Activated T-helper 9 cell treated with anti-CD3 and anti-CD28 coated beads, Interleukin-2, amount 50 U/mL, for 16 hours (primary cell): ENCODE measurements around the gene NAA30.
A peak's percentile ranks its signal among the peaks of the same experiment; 100 is the strongest.
"Not testable (repeated sequence)": the region's sequence is repeated elsewhere in the genome, so short reads cannot be mapped to it uniquely, and the experiment has no call there.

Experiments
- DNase-seq: peaks from one replicate; pipeline ENCODE4 v3.0.0-alpha.2; 2020; ENCODE audit warnings: low read depth

NAA30 gene

GRCh38 chr14:57390037-57390805 lies at the start of gene NAA30:
TSS of gene NAA30 (plus strand) at chr14:57390586. CDS start at chr14:57390958, 372 bp downstream.
- DNase-seq = peak; percentile 90

GRCh38 chr14:57343545-57344297 lies 46.7 kb upstream of the NAA30 start:
- DNase-seq = not testable (repeated sequence)

- no peak for DNase-seq
These were observed 45.3 kb upstream of the NAA30 start for GRCh38 chr14:57345106-57345505.

- DNase-seq = no peak
These were observed 43.6 kb upstream of the NAA30 start for GRCh38 chr14:57346741-57347140.

- no peak for DNase-seq
These were observed 37.8 kb upstream of the NAA30 start for GRCh38 chr14:57352396-57353170.

GRCh38 chr14:57355081-57355800 lies 35.1 kb upstream of the NAA30 start:
- DNase-seq = no peak

GRCh38 chr14:57362361-57362760 lies 28.0 kb upstream of the NAA30 start:
- no peak for DNase-seq

- DNase-seq = no peak
These were observed 25.5 kb upstream of the NAA30 start for GRCh38 chr14:57364659-57365450.

GRCh38 chr14:57370187-57370586 lies 20.2 kb upstream of the NAA30 start:
- not testable (repeated sequence) for DNase-seq

GRCh38 chr14:57371013-57371412 lies 19.4 kb upstream of the NAA30 start:
- DNase-seq = no peak

GRCh38 chr14:57375156-57375555 lies 15.2 kb upstream of the NAA30 start:
- DNase-seq = no peak

- DNase-seq = no peak
These were observed 11.7 kb upstream of the NAA30 start for GRCh38 chr14:57378661-57379060.

- no peak for DNase-seq
These were observed 9.5 kb upstream of the NAA30 start for GRCh38 chr14:57380935-57381334.

GRCh38 chr14:57382283-57382682 lies 8.1 kb upstream of the NAA30 start:
- DNase-seq = no peak

GRCh38 chr14:57383125-57383745 lies 7.2 kb upstream of the NAA30 start:
- no peak for DNase-seq

GRCh38 chr14:57388067-57388466 lies 2.3 kb upstream of the NAA30 start:
- no peak for DNase-seq

- DNase-seq = no peak
These were observed 745 bp upstream of the NAA30 start for GRCh38 chr14:57389646-57390036.

- peak; percentile 33 for DNase-seq
These were observed 575 bp downstream of the NAA30 start for GRCh38 chr14:57390806-57391516.

- no peak for DNase-seq
These were observed 1.3 kb downstream of the NAA30 start for GRCh38 chr14:57391517-57392195.
